ENCODE results near the gene EEIG1. TPM values are rescaled to one million over a fixed set of nuclear protein-coding genes. Genes with fewer than 3 reads are reported as not detected.

The EEIG1 gene
- total RNA-seq, 4 donors from 2014 or later: 33.0 to 81.3 (median 48.9) TPM

DNA sequence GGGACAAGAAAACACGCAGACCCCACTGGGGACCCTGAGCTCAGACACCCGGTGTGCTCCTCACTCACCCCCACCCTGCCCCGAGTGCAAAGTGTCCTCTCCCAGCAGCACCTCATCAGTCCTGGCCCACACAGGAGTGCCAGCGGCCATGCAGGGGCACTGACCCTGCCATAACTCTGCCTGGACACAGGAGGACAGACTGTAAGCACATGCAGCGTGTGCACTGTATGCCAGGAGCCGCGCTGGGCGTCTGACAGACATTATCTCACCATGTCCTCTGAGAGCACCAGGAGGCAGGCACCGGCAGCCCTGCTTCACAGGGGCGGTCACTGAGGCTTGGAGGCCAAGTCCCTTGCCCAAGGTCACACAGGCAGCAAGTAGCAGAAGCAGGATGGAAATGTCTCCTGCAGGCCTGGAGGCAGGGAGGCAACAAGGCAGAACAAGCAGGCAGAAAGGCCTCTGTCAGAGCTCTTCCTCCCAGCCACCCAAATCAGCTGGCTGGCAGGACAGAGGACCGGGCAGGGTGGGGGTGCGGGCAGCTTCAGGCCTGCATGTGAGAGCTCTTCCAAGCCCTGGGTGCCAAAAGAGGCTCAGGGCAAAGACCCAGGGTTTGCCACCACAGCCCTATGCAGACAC lies 8.4 kb downstream of the EEIG1 start:
- intact Hi-C loops (cut with DNase I; ENCODE audit: low total_unique reads): no loop called here
- WGBS, 2 donors: 21 to 27% methylated on average over 2 to 10 of the region's 12 CpGs
- DNase-seq (ENCODE audit: low spot score in 2 of 2): no peak
- no peak overlapping the region for H3K4me3 ChIP-seq (ENCODE audit: low read depth, poor library complexity, severe bottlenecking)
- TF ChIP-seq POLR2A (IDR thresholded peaks at IDR 0.05): no peak
- TF ChIP-seq, protein P1, sequence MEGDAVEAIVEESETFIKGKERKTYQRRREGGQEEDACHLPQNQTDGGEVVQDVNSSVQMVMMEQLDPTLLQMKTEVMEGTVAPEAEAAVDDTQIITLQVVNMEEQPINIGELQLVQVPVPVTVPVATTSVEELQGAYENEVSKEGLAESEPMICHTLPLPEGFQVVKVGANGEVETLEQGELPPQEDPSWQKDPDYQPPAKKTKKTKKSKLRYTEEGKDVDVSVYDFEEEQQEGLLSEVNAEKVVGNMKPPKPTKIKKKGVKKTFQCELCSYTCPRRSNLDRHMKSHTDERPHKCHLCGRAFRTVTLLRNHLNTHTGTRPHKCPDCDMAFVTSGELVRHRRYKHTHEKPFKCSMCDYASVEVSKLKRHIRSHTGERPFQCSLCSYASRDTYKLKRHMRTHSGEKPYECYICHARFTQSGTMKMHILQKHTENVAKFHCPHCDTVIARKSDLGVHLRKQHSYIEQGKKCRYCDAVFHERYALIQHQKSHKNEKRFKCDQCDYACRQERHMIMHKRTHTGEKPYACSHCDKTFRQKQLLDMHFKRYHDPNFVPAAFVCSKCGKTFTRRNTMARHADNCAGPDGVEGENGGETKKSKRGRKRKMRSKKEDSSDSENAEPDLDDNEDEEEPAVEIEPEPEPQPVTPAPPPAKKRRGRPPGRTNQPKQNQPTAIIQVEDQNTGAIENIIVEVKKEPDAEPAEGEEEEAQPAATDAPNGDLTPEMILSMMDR (IDR thresholded peaks at IDR 0.05): no peak

DNA sequence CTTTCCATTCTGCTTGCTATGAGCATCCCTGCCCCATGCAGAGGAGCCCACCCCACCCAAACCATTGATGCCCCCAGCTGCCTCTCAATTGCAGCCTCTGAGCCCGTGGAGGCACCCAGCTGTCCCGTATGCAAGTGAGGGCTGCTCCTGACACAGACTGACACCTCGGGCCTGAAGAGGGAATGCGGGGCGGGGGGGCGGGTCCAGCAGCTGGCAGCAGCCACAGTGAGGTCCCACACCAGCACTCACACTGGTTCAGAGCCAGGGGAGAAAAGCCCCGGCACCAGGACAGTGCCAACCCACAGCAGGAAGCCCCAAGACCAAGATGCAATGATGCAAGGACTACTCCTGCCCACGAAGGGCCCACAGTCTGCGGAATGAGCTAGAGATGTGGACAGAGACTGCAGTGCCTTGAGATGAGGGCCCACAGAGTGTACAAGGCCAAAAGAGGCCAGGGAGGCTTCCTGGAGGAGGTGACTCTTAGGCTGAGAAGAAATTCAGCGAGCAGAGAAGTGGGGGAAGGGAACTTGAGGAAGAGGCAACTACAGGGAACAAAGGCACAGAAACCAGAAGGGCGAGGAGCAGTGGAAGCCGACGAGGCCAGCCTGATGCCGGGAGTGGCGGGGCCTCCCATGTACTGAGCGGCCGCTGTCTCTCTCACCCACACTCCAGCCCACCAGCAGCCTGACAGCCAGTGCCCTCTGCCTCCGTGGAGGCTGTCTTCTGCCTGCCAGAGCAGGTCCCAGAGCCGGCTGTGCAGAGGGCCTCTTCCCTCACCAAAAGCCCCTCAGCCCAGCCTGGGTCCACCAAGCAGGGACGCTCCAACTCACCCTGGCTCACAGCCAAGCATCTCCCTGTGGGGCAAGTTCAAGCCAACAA lies 9.2 kb downstream of the EEIG1 start:
- no peak overlapping the region for H3K4me3 ChIP-seq (ENCODE audit: low read depth, poor library complexity, severe bottlenecking)
- TF ChIP-seq, protein P1 (IDR thresholded peaks at IDR 0.05): no peak
- no peak for TF ChIP-seq POLR2A (IDR thresholded peaks at IDR 0.05)
- 28 to 48% methylated on average over 18 to 20 of the region's 20 CpGs for whole genome bisulfite sequencing, 2 donors
- no peak for DNase-seq (ENCODE audit: low spot score in 2 of 2)
- intact Hi-C loops (cut with DNase I; ENCODE audit: low total_unique reads): no loop called here

DNA sequence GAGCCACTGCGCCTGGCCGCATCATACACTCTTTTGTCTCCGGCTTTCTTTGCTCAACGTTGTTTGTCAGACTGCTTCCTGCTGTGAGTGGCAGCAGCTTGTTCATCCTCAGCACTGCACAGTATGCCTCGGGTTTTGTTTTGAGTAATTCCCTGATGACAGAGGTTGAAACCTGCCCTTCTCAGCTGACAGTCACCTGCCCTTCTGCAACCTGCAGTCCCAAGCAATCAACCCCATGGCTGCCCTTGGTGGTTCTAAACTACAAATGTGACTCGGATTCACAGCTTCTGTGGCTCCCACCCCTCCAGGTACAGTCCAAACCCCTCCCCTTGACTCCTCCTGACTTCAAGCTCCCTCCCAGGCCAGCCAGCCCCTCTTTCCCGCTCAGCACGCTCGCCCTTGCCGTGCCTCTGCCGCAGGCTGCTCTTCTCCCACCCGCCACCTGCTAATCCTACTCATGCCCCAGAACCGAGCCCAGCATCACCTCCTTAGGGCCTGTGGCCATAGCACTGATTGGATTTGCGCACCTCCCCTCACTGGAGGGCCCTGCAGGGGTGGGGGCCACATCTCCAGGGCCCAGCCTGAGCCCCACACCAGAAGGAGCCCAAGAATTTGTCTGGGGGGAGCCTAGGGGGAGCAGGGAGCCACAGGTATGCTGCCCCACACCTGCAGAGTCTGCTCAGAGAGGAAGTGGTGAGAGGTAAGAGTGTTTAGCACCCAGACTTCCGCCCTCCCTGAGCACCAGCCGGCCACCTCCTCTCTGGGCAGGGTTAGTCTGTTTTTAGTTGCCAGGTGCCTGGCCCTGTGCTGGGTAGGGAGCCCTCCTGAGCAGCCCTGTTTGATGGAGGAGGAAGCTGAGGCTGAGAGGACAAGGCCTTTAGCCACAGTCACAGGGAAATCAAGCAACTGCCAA lies 10.1 kb downstream of the EEIG1 start:
- TF ChIP-seq POLR2A (IDR thresholded peaks at IDR 0.05): no peak
- TF ChIP-seq, protein P1 (IDR thresholded peaks at IDR 0.05): no peak
- DNase-seq (ENCODE audit: low spot score in 2 of 2): peak in 1 of 2 donors; percentile 44
- no peak overlapping the region for H3K4me3 ChIP-seq (ENCODE audit: low read depth, poor library complexity, severe bottlenecking)
- 46 to 60% methylated on average over 16 of the region's 16 CpGs for WGBS, 2 donors
- intact Hi-C loops (cut with DNase I; ENCODE audit: low total_unique reads): no loop called here

DNA sequence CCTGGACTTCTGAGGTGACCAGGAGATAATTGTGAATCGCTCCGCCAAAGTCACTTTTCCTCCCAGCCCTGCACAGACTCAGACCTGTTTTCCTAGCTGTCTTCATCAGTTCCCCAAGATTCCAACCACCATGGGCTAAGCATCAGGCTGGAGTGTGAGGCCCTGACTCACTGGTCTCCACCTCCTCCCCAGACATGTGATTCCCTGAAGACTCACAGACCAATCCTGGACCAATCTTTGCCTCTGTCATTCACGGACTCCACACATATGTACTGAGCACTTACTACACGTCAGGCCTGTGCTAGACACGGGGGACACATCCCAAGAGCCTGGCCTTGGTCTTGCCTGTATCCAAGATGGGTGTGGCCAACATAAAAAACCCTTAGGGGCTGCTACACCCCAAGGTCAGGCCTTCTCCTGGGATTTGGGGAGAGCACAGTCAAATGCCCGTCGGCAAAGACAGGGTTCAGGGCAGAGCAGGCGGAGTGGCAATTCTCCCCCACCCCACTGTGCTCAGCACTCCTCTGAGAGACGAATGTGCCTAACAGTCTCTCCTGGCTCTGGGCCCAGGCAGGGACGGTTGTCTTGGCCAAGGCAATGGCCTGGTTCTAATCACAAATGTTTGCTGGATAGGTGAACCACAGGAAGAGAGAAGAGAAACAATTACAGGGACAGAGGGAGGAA lies 11.9 kb downstream of the EEIG1 start:
- peak in 1 of 2 donors; percentile 79 for DNase-seq (ENCODE audit: low spot score in 2 of 2)
- TF ChIP-seq POLR2A (IDR thresholded peaks at IDR 0.05): no peak
- TF ChIP-seq, protein P1 (IDR thresholded peaks at IDR 0.05): no peak

DNA sequence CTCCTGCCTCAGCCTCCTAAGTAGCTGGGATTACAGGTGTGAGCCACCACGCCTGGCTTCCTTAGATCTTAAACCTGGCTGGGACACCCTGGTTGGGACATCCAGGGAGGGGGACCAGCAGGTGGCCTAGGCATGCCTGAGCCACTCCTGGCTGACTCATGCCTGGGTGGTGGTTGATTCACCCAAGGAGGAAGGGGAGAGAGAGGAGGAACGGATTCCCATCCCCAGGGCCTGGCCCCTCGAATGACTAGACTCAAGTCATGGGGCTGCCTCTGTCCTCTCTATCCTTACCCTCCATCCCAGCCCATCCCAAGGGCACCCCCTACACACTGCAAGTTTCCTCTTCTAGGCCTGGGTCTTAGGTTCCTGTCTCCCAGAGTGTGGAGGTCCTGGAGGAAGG lies 12.7 kb downstream of the EEIG1 start:
- intact Hi-C loops (cut with DNase I; ENCODE audit: low total_unique reads): no loop called here
- TF ChIP-seq POLR2A (IDR thresholded peaks at IDR 0.05): no peak
- TF ChIP-seq, protein P1 (IDR thresholded peaks at IDR 0.05): no peak
- DNase-seq (ENCODE audit: low spot score in 2 of 2): no peak
- 52 to 56% methylated on average over 3 of the region's 3 CpGs for WGBS, 2 donors
- no peak overlapping the region for H3K4me3 ChIP-seq (ENCODE audit: low read depth, poor library complexity, severe bottlenecking)

More for the DNA sequence above, 11.9 kb downstream of the EEIG1 start:
- H3K4me3 ChIP-seq (ENCODE audit: low read depth, poor library complexity, severe bottlenecking): no peak overlapping the region
- 27 to 41% methylated on average over 10 of the region's 10 CpGs for WGBS, 2 donors
- intact Hi-C loops (cut with DNase I; ENCODE audit: low total_unique reads): no loop called here

All from lower leg skin (tissue), 4 donors.